MM.1S (cell line): ENCODE measurements around the gene HOXC10.

Source experiments
- EZH2 ChIP-seq: fragments of 300-600 bp; sonication (generic); optimal IDR thresholded peaks from 2 replicates; pipeline ENCODE3; 2017; ENCODE audit warnings: low read depth, mild to moderate bottlenecking, antibody characterized with exemption, low read length, mixed read lengths
- TF ChIP-seq, protein P1 (sequence below): fragments of 300-600 bp; sonication (generic); IDR thresholded peaks from 2 replicates; pipeline ENCODE4 v1.5.1; 2016; ENCODE audit warnings: antibody characterized with exemption, low read length, mixed read lengths

DNA sequence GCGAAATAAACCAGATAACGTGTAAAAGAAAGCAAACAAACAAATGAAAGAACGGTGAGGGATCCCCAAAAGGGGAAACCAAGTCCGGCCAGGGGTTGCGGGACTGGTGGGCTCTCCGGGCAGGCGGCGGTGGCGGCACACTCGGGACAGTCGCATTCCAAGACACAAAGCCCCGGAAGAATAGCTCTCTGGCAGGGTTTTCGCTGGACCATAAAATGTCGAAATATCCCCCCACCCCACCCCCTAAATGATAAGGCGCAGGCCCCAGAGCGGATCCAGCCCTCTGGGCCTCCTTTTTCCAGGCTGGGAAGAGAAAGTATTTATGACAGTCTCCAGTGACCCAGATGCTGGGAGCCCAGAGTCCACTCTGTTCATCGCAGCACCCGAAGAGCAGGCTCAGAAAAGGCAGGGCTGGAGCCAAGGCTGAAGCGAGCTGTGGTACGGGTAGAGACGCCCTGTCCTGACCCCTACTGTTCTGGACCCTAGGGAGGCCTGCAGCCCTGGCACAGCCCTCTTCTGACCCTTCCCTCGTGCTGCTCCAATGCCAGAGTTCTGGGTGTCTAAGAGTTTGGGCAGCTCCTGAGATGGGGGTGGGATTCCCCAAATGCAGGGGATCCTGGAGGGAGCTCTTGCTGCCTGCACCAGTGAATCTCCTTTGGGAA, 21.7 kb downstream of the HOXC10 start:
- TF ChIP-seq, protein P1, sequence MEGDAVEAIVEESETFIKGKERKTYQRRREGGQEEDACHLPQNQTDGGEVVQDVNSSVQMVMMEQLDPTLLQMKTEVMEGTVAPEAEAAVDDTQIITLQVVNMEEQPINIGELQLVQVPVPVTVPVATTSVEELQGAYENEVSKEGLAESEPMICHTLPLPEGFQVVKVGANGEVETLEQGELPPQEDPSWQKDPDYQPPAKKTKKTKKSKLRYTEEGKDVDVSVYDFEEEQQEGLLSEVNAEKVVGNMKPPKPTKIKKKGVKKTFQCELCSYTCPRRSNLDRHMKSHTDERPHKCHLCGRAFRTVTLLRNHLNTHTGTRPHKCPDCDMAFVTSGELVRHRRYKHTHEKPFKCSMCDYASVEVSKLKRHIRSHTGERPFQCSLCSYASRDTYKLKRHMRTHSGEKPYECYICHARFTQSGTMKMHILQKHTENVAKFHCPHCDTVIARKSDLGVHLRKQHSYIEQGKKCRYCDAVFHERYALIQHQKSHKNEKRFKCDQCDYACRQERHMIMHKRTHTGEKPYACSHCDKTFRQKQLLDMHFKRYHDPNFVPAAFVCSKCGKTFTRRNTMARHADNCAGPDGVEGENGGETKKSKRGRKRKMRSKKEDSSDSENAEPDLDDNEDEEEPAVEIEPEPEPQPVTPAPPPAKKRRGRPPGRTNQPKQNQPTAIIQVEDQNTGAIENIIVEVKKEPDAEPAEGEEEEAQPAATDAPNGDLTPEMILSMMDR, result no peak
- TF ChIP-seq EZH2, result no peak
